Astrocyte (in vitro differentiated cells and primary cell): ENCODE data around the gene TENM4. TPM values are rescaled to one million over a fixed set of nuclear protein-coding genes. Genes with fewer than 3 reads are reported as not detected.

Source experiments
- DNase-seq: peaks from one replicate; pipeline ENCODE4 v3.0.0-alpha.2; 2010; ENCODE audit warnings: low read depth
- FAIRE-seq: peaks from 2 replicates; lab custom pipeline; 2011; peaks lifted over from hg19 to GRCh38; lab: Jason Lieb, UNC
- H2AFZ ChIP-seq: 2 replicates; pipeline ENCODE4 v1.6.0; 2012; ENCODE audit warnings: low read depth, low read length, inconsistent platforms
- H3K27ac ChIP-seq: 2 replicates; pipeline ENCODE4 v1.5.1; 2011; ENCODE audit warnings: low read depth, low read length, inconsistent platforms
- H3K27me3 ChIP-seq: 2 replicates; pipeline ENCODE4 v1.6.0; 2011; ENCODE audit warnings: low read length, inconsistent platforms; ENCODE audit not compliant: insufficient read depth
- H3K36me3 ChIP-seq: 2 replicates; pipeline ENCODE4 v1.5.1; 2011; ENCODE audit warnings: low read length, inconsistent platforms; ENCODE audit not compliant: insufficient read depth
- H3K4me1 ChIP-seq: 2 replicates; pipeline ENCODE4 v1.5.1; 2011; ENCODE audit warnings: low read length, inconsistent platforms; ENCODE audit not compliant: insufficient read depth
- H3K4me2 ChIP-seq: 2 replicates; pipeline ENCODE4 v1.6.0; 2012; ENCODE audit warnings: low read length, inconsistent platforms
- H3K4me3 ChIP-seq: 2 replicates; pipeline ENCODE4 v1.5.1; 2011; ENCODE audit warnings: low read depth, mild to moderate bottlenecking, low read length, inconsistent platforms; ENCODE audit not compliant: insufficient read depth
- H3K79me2 ChIP-seq: 2 replicates; pipeline ENCODE4 v1.6.0; 2012; ENCODE audit warnings: mild to moderate bottlenecking, low read length, inconsistent platforms; ENCODE audit not compliant: insufficient read depth
- H3K9ac ChIP-seq: 2 replicates; pipeline ENCODE4 v1.6.0; 2012; ENCODE audit warnings: mild to moderate bottlenecking, low read length, inconsistent platforms
- H3K9me3 ChIP-seq: 2 replicates; pipeline ENCODE4 v1.5.1; 2012; ENCODE audit warnings: low read depth, mild to moderate bottlenecking, low read length, inconsistent platforms; ENCODE audit not compliant: insufficient read depth
- H4K20me1 ChIP-seq: 2 replicates; pipeline ENCODE4 v1.6.0; 2012; ENCODE audit warnings: low read length, inconsistent platforms; ENCODE audit not compliant: insufficient read depth
- H3K27ac Mint-ChIP-seq: one replicate; pipeline ENCODE4 v1.8.0; 2021; ENCODE audit warnings: mild to moderate bottlenecking, mixed read lengths; ENCODE audit not compliant: unreplicated experiment
- H3K27me3 Mint-ChIP-seq: one replicate; pipeline ENCODE4 v1.8.0; 2021; ENCODE audit warnings: low read depth, mixed read lengths; ENCODE audit not compliant: unreplicated experiment
- H3K36me3 Mint-ChIP-seq: one replicate; pipeline ENCODE4 v1.8.0; 2021; ENCODE audit warnings: low read depth, mixed read lengths; ENCODE audit not compliant: unreplicated experiment
- H3K4me1 Mint-ChIP-seq: one replicate; pipeline ENCODE4 v1.8.0; 2021; ENCODE audit warnings: low read depth, mixed read lengths; ENCODE audit not compliant: unreplicated experiment
- H3K4me3 Mint-ChIP-seq: one replicate; pipeline ENCODE4 v1.8.0; 2021; ENCODE audit warnings: mild to moderate bottlenecking, moderate library complexity, mixed read lengths; ENCODE audit not compliant: unreplicated experiment
- H3K9me3 Mint-ChIP-seq: one replicate; pipeline ENCODE4 v1.8.0; 2021; ENCODE audit warnings: mild to moderate bottlenecking, mixed read lengths; ENCODE audit not compliant: unreplicated experiment
- EZH2 ChIP-seq: IDR thresholded peaks from 2 replicates; pipeline ENCODE4 v1.6.1; 2012; ENCODE audit warnings: mild to moderate bottlenecking, low read length, inconsistent platforms; ENCODE audit not compliant: insufficient read depth
- total RNA-seq: library from RNA; stranded (reverse); gene quantifications from 2 replicates; pipeline ENCODE4 v1.2.1, GENCODE V29; 2021
- TF ChIP-seq, protein P1 (sequence below): IDR thresholded peaks from 2 replicates; pipeline ENCODE4 v1.5.1; 2011; ENCODE audit warnings: low read depth, mild to moderate bottlenecking, inconsistent platforms, low read length, moderate library complexity; ENCODE audit not compliant: insufficient read depth

TENM4 gene
- total RNA-seq, 1 donor from 2014 or later, result 7.5 TPM

DNA sequence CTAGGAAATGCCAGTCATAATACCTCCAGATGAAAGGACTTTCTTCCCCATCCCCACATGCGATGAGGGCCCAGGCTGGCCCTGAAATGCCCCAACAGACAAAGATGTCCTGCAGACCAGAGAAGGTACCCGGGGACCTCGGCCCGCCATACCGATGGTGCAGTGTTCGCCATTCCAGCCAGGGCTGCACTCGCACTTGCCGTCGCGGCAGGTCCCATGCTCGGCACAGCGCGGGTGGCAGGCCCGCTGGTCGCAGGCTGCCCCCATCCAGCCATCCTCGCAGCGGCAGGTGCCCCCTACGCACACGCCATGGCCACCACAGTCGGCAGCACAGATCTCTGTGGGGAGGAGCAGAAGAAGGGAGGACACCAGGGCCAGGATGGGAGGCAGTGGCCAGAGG lies 654.1 kb downstream of the TENM4 start:
- TF ChIP-seq, protein P1, sequence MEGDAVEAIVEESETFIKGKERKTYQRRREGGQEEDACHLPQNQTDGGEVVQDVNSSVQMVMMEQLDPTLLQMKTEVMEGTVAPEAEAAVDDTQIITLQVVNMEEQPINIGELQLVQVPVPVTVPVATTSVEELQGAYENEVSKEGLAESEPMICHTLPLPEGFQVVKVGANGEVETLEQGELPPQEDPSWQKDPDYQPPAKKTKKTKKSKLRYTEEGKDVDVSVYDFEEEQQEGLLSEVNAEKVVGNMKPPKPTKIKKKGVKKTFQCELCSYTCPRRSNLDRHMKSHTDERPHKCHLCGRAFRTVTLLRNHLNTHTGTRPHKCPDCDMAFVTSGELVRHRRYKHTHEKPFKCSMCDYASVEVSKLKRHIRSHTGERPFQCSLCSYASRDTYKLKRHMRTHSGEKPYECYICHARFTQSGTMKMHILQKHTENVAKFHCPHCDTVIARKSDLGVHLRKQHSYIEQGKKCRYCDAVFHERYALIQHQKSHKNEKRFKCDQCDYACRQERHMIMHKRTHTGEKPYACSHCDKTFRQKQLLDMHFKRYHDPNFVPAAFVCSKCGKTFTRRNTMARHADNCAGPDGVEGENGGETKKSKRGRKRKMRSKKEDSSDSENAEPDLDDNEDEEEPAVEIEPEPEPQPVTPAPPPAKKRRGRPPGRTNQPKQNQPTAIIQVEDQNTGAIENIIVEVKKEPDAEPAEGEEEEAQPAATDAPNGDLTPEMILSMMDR, result no peak
- TF ChIP-seq EZH2, result no peak
- Histone ChIP-seq H3K27me3 (no peaks in the 10 kb centered on the region), H3K9me3 (no peaks in the 10 kb centered on the region), H3K27ac (no peak overlapping the region), H3K9ac (no peak overlapping the region), H3K79me2 (no peaks in the 10 kb centered on the region), H3K36me3 (no peaks in the 10 kb centered on the region), H3K4me2 (no peak overlapping the region), H4K20me1 (no peaks in the 10 kb centered on the region), H3K4me1 (peaks cover 25% of the 10 kb centered on the region), H3K4me3 (no peak overlapping the region), H2AFZ (no peak overlapping the region)
- no peak overlapping the region for H3K27ac Mint-ChIP-seq
- H3K36me3 Mint-ChIP-seq, result peaks cover 3% of the 10 kb centered on the region
- H3K4me1 Mint-ChIP-seq, result peaks cover 21% of the 10 kb centered on the region
- DNase-seq, result no peak
- FAIRE-seq, result no peak
- H3K4me3 Mint-ChIP-seq, result no peak overlapping the region
- peaks cover 7% of the 10 kb centered on the region for H3K27me3 Mint-ChIP-seq
- H3K9me3 Mint-ChIP-seq, result peaks cover 2% of the 10 kb centered on the region

DNA sequence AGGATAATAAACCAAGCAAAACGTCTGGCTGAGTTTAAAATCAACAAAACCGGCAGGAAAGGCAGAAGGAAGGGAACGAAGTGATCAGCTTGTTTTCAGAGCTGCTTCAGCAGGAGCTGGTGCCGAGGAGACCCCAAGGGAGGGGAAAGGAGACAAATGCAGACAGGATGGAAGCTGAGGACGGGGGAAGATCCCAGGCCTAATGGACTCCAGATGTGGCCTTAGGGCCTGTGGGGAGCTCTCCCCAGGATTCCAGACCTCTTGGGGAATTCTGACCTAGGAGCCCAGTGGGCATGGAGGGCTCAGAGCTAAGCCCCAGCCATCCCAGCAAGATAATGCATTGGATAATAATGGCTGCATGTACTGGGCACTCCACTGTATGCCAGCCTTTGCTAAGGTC lies 654.7 kb downstream of the TENM4 start:
- H3K36me3 Mint-ChIP-seq, result peaks cover 3% of the 10 kb centered on the region
- peaks cover 2% of the 10 kb centered on the region for H3K9me3 Mint-ChIP-seq
- Histone ChIP-seq H2AFZ (no peak overlapping the region), H3K79me2 (no peaks in the 10 kb centered on the region), H4K20me1 (no peaks in the 10 kb centered on the region), H3K4me2 (no peak overlapping the region), H3K9me3 (no peaks in the 10 kb centered on the region), H3K36me3 (no peaks in the 10 kb centered on the region), H3K27me3 (no peaks in the 10 kb centered on the region), H3K9ac (no peak overlapping the region), H3K4me3 (no peak overlapping the region), H3K27ac (no peak overlapping the region), H3K4me1 (peaks cover 25% of the 10 kb centered on the region)
- FAIRE-seq (no peak), DNase-seq (no peak)
- TF ChIP-seq, protein P1, result no peak
- no peak for TF ChIP-seq EZH2
- no peak overlapping the region for H3K27ac Mint-ChIP-seq
- peaks cover 21% of the 10 kb centered on the region for H3K4me1 Mint-ChIP-seq
- peaks cover 4% of the 10 kb centered on the region for H3K27me3 Mint-ChIP-seq
- no peak overlapping the region for H3K4me3 Mint-ChIP-seq

DNA sequence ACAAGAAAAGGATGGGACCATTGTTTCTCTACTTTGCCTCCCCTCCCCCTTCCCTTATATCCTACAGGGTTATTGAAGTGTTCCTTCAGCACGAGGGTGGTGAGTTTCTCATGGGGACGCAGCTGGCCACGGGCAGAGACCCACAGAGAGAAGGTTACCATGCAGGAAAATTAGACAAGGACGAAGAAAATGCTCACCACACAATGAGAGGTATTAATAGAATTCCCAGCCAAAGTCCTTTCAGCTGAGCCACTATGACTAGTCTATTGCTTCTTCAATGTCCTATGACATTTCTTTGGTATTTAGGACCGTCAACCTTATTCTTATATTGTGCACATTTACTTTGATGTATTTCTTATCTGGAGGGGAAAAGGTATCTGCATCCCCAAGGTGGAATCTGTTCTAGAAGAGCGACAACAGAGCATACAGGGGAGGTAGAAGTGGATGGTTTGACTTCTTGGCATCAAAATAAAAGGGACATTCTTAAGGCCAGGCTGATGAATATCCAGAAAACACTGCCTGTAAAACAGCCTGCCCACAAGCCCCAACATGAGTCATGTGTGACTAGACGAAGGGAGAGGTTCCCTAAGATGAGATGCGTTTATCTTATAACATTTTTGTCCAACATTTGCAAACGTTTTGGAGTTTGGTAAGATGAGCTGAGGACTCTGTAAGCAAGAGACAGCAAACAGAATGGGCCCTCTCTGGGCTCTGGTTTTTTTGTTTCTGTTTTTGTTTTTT lies 656.3 kb downstream of the TENM4 start:
- no peaks in the 10 kb centered on the region for H4K20me1 ChIP-seq
- FAIRE-seq, result peak; percentile 68
- no peaks in the 10 kb centered on the region for H3K9me3 ChIP-seq
- peak; percentile 80 for DNase-seq
- Mint-ChIP-seq H3K4me1 (peaks cover 21% of the 10 kb centered on the region), H3K27ac (no peak overlapping the region), H3K9me3 (peaks cover 2% of the 10 kb centered on the region), H3K27me3 (peaks cover 5% of the 10 kb centered on the region), H3K4me3 (no peak overlapping the region), H3K36me3 (peaks cover 3% of the 10 kb centered on the region)
- peaks cover 25% of the 10 kb centered on the region for H3K4me1 ChIP-seq
- H3K27ac ChIP-seq, result no peak overlapping the region
- H3K4me2 ChIP-seq, result peak overlapping the region; percentile 20
- H3K27me3 ChIP-seq, result no peaks in the 10 kb centered on the region
- TF ChIP-seq, protein P1, result no peak
- TF ChIP-seq EZH2, result no peak
- no peaks in the 10 kb centered on the region for H3K79me2 ChIP-seq
- H3K4me3 ChIP-seq, result no peak overlapping the region
- no peak overlapping the region for H2AFZ ChIP-seq
- no peak overlapping the region for H3K9ac ChIP-seq
- H3K36me3 ChIP-seq, result no peaks in the 10 kb centered on the region
